GM12875 (cell line): Measurements from ENCODE around the gene FANCC.

Experiments used
- H3K4me3 ChIP-seq: one replicate; pipeline ENCODE4 v1.5.1; 2011; ENCODE audit warnings: low read depth, low read length, control low read depth
- TF ChIP-seq, protein P1 (sequence below): IDR thresholded peaks from 2 replicates; pipeline ENCODE4 v1.5.1; 2011; ENCODE audit warnings: low read depth, mild to moderate bottlenecking, control low read depth, inconsistent platforms, low read length, moderate library complexity, borderline replicate concordance; ENCODE audit not compliant: insufficient read depth

FANCC gene

DNA sequence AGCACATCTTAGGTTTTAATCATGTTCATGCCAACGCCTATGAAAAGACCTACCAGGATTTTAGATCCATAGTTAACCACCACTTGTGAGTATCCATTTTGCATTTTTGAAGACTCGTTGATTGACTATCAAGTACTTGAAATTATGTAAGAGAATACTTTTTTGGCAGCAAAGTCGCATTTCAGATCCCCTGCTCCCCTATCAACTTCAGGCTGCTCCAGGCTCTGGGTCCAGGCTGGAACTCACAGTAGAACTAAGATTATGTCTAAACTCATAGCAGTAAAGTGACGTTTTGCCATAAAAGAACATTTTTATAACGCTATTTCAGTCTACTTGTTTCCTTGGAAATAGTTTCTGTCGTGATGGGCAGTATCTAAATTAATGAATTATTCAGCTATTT, 267.7 kb downstream of the FANCC start:
- TF ChIP-seq, protein P1, sequence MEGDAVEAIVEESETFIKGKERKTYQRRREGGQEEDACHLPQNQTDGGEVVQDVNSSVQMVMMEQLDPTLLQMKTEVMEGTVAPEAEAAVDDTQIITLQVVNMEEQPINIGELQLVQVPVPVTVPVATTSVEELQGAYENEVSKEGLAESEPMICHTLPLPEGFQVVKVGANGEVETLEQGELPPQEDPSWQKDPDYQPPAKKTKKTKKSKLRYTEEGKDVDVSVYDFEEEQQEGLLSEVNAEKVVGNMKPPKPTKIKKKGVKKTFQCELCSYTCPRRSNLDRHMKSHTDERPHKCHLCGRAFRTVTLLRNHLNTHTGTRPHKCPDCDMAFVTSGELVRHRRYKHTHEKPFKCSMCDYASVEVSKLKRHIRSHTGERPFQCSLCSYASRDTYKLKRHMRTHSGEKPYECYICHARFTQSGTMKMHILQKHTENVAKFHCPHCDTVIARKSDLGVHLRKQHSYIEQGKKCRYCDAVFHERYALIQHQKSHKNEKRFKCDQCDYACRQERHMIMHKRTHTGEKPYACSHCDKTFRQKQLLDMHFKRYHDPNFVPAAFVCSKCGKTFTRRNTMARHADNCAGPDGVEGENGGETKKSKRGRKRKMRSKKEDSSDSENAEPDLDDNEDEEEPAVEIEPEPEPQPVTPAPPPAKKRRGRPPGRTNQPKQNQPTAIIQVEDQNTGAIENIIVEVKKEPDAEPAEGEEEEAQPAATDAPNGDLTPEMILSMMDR, result no peak
- H3K4me3 ChIP-seq, result no peak overlapping the region
